K562 (cell line): Measurements from ENCODE around the gene CPOX. TPM values are rescaled to one million over a fixed set of nuclear protein-coding genes. Genes with fewer than 3 reads are reported as not detected.

ENCODE experiments used
- ATAC-seq: fragments of 200-7000 bp; cut with Tn5 transposase; 3 replicates; pipeline ENCODE4 v1.9.1; 2020; ENCODE audit warnings: moderate library complexity
- BruUV-seq: library from RNA; stranded (reverse); fragments of 400-500 nt; replicated peaks from 2 replicates; lab custom pipeline; 2021; lab: Mats Ljungman, UMichigan
- CTCF ChIA-PET: fragments of 300-600 bp; formaldehyde crosslinking; extraction: SDS; loops from one replicate; lab custom pipeline; 2021; ENCODE audit warnings: low intra/inter-chr PET ratio; lab: Yijun Ruan, JAX
- POLR2A ChIA-PET: fragments of 300-600, 350-650 bp; sonication (Branson Sonifier 250); formaldehyde crosslinking; extraction: SDS; loops from one replicate; lab custom pipeline; 2021; ENCODE audit warnings: antibody characterized with exemption, inconsistent platforms; lab: Yijun Ruan, JAX
- DNase-seq, 4 experiments: peaks; one replicate each; pipeline versions ENCODE4 v3.0.0 to v3.0.0-alpha.2; 2011 to 2018; ENCODE audit warnings: low spot score in 3 of 4, mixed read lengths in 3 of 4; ENCODE audit errors: extremely low read depth in 1 of 4
- FAIRE-seq: peaks from 2 replicates; lab custom pipeline; 2011; peaks lifted over from hg19 to GRCh38; lab: Jason Lieb, UNC
- H2AFZ ChIP-seq: 2 replicates; pipeline ENCODE4 v1.6.0; 2011; ENCODE audit warnings: low read depth, low read length, control low read depth, inconsistent platforms
- H3K27ac ChIP-seq: fragments of 200-600 bp; 3 replicates; pipeline ENCODE4 v1.8.0; 2011; ENCODE audit warnings: low read depth, mild to moderate bottlenecking, control low read depth, inconsistent platforms, low read length, moderate library complexity, mixed read lengths; ENCODE audit errors: extremely low read depth
- H3K27me3 ChIP-seq, 2 experiments: fragments of 300-600 bp in 1 of 2; 2 replicates in 1 of 2; 3 replicates in 1 of 2; pipeline versions ENCODE4 v1.6.0 to v1.8.0; 2011; ENCODE audit warnings: inconsistent platforms in 2 of 2, low read length in 2 of 2, mild to moderate bottlenecking in 1 of 2, mixed read lengths in 1 of 2, moderate library complexity in 1 of 2; ENCODE audit not compliant: control insufficient read depth in 2 of 2, insufficient read depth in 2 of 2
- H3K36me3 ChIP-seq: fragments of 300-600 bp; 3 replicates; pipeline ENCODE4 v1.8.0; 2011; ENCODE audit warnings: mild to moderate bottlenecking, low read length, inconsistent platforms; ENCODE audit not compliant: control insufficient read depth, insufficient read depth
- H3K4me1 ChIP-seq, 2 experiments: fragments of 200-600 bp in 1 of 2; replicated peaks in 1 of 2; 2 replicates in 1 of 2; 3 replicates in 1 of 2; pipeline versions ENCODE4 v1.5.1 to v1.8.0; 2011; ENCODE audit warnings: inconsistent platforms in 2 of 2, low read length in 2 of 2, mild to moderate bottlenecking in 1 of 2, mixed read lengths in 1 of 2, moderate library complexity in 1 of 2; ENCODE audit not compliant: control insufficient read depth in 2 of 2, insufficient read depth in 2 of 2
- H3K4me2 ChIP-seq: 2 replicates; pipeline ENCODE4 v1.6.1; 2011; ENCODE audit warnings: low read length, control low read depth, inconsistent platforms, mixed read lengths; ENCODE audit not compliant: insufficient read depth
- H3K4me3 ChIP-seq: fragments of 200-600 bp; sonication (generic), shearing (Covaris generic); 2 replicates; pipeline ENCODE4 v1.5.1; 2016; ENCODE audit warnings: control low read depth, inconsistent platforms
- H3K79me2 ChIP-seq: fragments of 200-600 bp; 3 replicates; pipeline ENCODE4 v1.8.0; 2011; ENCODE audit warnings: low read length, inconsistent platforms; ENCODE audit not compliant: control insufficient read depth, insufficient read depth
- H3K9ac ChIP-seq, 2 experiments: 2 replicates each; pipeline versions ENCODE4 v1.6.0 to v1.6.1; 2011; ENCODE audit warnings: low read depth in 2 of 2, low read length in 2 of 2, control low read depth in 1 of 2, inconsistent platforms in 1 of 2, mild to moderate bottlenecking in 1 of 2, mixed read lengths in 1 of 2; ENCODE audit not compliant: insufficient read depth in 1 of 2
- H3K9me1 ChIP-seq: one replicate; pipeline ENCODE4 v1.6.0; 2011; ENCODE audit warnings: inconsistent platforms, mild to moderate bottlenecking, low read length, moderate library complexity; ENCODE audit not compliant: control insufficient read depth, insufficient read depth
- H3K9me3 ChIP-seq: replicated peaks from 2 replicates; pipeline ENCODE4 v1.5.1; 2011; ENCODE audit warnings: low read depth, low read length, inconsistent platforms; ENCODE audit not compliant: control insufficient read depth, insufficient read depth
- H4K20me1 ChIP-seq: replicated peaks from 2 replicates; pipeline ENCODE4 v1.6.1; 2011; ENCODE audit warnings: low read length, inconsistent platforms, mixed read lengths; ENCODE audit not compliant: control insufficient read depth, insufficient read depth
- CTBP1 ChIP-seq: fragments of 450-650 bp; IDR thresholded peaks from 2 replicates; pipeline ENCODE4 v1.6.1; 2016; ENCODE audit warnings: borderline replicate concordance
- HDAC8 ChIP-seq: fragments of 450-650 bp; IDR thresholded peaks from 2 replicates; pipeline ENCODE4 v1.6.1; 2016; ENCODE audit warnings: mild to moderate bottlenecking, missing genetic modification characterization, moderate library complexity, missing compliant biosample characterization
- MTA3 ChIP-seq: fragments of 450-650 bp; formaldehyde crosslinking; IDR thresholded peaks from 2 replicates; pipeline ENCODE4 v1.6.1; 2017; ENCODE audit warnings: mild to moderate bottlenecking, borderline replicate concordance
- POLR2G ChIP-seq: fragments of 200-400 bp; formaldehyde crosslinking; IDR thresholded peaks from 2 replicates; pipeline ENCODE4 v1.6.1; 2017; ENCODE audit warnings: low read depth, mild to moderate bottlenecking, antibody characterized with exemption, low read length, moderate library complexity
- STAT5A ChIP-seq: IDR thresholded peaks from 2 replicates; pipeline ENCODE4 v1.6.1; 2012; ENCODE audit warnings: low read length, inconsistent platforms, borderline replicate concordance
- TAF15 ChIP-seq: fragments of 200-400 bp; formaldehyde crosslinking; IDR thresholded peaks from 2 replicates; pipeline ENCODE4 v1.6.1; 2017; ENCODE audit warnings: mild to moderate bottlenecking, low read depth, low read length, moderate library complexity
- YY1 ChIP-seq, 3 experiments: IDR thresholded peaks; 2 replicates each; pipeline ENCODE4 v1.6.1; 2011; ENCODE audit warnings: low read length in 2 of 3, mild to moderate bottlenecking in 2 of 3, moderate library complexity in 2 of 3, borderline replicate concordance in 1 of 3, control low read depth in 1 of 3, low read depth in 1 of 3; ENCODE audit not compliant: insufficient read depth in 3 of 3, insufficient replicate concordance in 2 of 3, control insufficient read depth in 1 of 3, insufficient read length in 1 of 3; ENCODE audit errors: extremely low read depth in 1 of 3
- ZKSCAN3 ChIP-seq: fragments of 250-450 bp; sonication (Bioruptor Pico); IDR thresholded peaks from 2 replicates; pipeline ENCODE4 v1.4.0; 2020
- ZNF764 ChIP-seq: fragments of 250-450 bp; sonication (Bioruptor Pico); IDR thresholded peaks from 2 replicates; pipeline ENCODE4 v1.4.0; 2020; ENCODE audit warnings: low read depth, mild to moderate bottlenecking, moderate library complexity
- WGBS: fragments of 100-300 bp; shearing (Covaris generic); methylation state at CpG from one replicate; pipeline ENCODE4 v1.1.6; 2016; ENCODE audit warnings: low coverage, mixed read lengths; ENCODE audit not compliant: insufficient coverage; ENCODE audit errors: missing lambda C conversion rate; 5-methylcytosine and 5-hydroxymethylcytosine counted together
- in situ Hi-C: fragments of 300-500 bp; cut with MboI; formaldehyde crosslinking; loops from 4 replicates; pipeline ENCODE4 v1.15.0; 2018; ENCODE audit warnings: inconsistent platforms, mixed read lengths
- intact Hi-C: fragments of 100-400 bp; cut with micrococcal nuclease; formaldehyde crosslinking; loops from 2 replicates; pipeline ENCODE4 v1.14.2; 2022
- polyA plus RNA-seq, 8 experiments: library from polyadenylated mRNA; depleted of rRNA in 4 of 8; stranded (reverse) in 5 of 8; unstranded in 3 of 8; fragments of >200 nt; fragmentation: Nextera tagmentation in 2 of 8; fragmentation: Illumina TruSeq in 1 of 8; extraction: Ambion mirVana in 2 of 8; extraction: Trizol in 1 of 8; gene quantifications; 2 replicates each; pipeline versions ENCODE4 v1.2.1 to v1.2.3, GENCODE V29; 2011 to 2014; ENCODE audit warnings: inconsistent platforms in 1 of 8, missing spikeins in 1 of 8
- total RNA-seq, 7 experiments: library from RNA; depleted of rRNA in 6 of 7; stranded (reverse); fragments of >200 nt in 6 of 7; fragmentation: Illumina TruSeq in 2 of 7; extraction: Trizol in 2 of 7; gene quantifications; 2 replicates each; pipeline versions ENCODE4 v1.2.1 to v1.2.3, GENCODE V29; 2011 to 2021; ENCODE audit warnings: low replicate concordance in 1 of 7

Gene CPOX
- total and polyA plus RNA-seq, 9 of the 15 experiments (the other 6 are each of a cell fraction or from before 2014, with no cell fraction given) = 14.6 to 82.1 (median 24.8) TPM

GRCh38 chr3:98556164-98557130, 37.0 kb downstream of the CPOX start:
- no peaks in the 10 kb centered on the region for H3K79me2 ChIP-seq
- H4K20me1 ChIP-seq = no peaks in the 10 kb centered on the region
- H3K9ac ChIP-seq = no peak overlapping the region
- H3K9me1 ChIP-seq = no peaks in the 10 kb centered on the region
- no peaks in the 10 kb centered on the region for H3K27me3 ChIP-seq
- H3K4me3 ChIP-seq = no peak overlapping the region
- ATAC-seq = no peak
- WGBS = 65% methylated on average over 7 of the region's 7 CpGs
- intact Hi-C loops (no loop called here), in situ Hi-C loops (no loop called here)
- POLR2A ChIA-PET = no interaction called here
- no peaks in the 10 kb centered on the region for H3K9me3 ChIP-seq
- no peak overlapping the region for H3K27ac ChIP-seq
- no peak overlapping the region for H3K4me2 ChIP-seq
- FAIRE-seq = no peak
- no peak for DNase-seq
- H3K4me1 ChIP-seq = peaks cover 0 to 31% of the 10 kb centered on the region in 2 experiments
- CTCF ChIA-PET = no interaction called here
- H3K36me3 ChIP-seq = no peaks in the 10 kb centered on the region; the same call in 2 of the 3 replicates
- 0 out of 2 replicates have a peak overlapping the region, but pooled peaks have one; percentile 50 for H2AFZ ChIP-seq
- TF ChIP-seq YY1 (IDR thresholded peaks at IDR 0.05; ENCODE audit: borderline replicate concordance in 1 of 3, control insufficient read depth in 1 of 3, extremely low read depth in 1 of 3, insufficient read depth in 3 of 3, insufficient read length in 1 of 3, insufficient replicate concordance in 2 of 3, low read depth in 1 of 3, low read length in 2 of 3) (peak in 1 of 3 experiments; percentile 44), STAT5A (no peak)
- no TSS peak for BruUV-seq

DNA sequence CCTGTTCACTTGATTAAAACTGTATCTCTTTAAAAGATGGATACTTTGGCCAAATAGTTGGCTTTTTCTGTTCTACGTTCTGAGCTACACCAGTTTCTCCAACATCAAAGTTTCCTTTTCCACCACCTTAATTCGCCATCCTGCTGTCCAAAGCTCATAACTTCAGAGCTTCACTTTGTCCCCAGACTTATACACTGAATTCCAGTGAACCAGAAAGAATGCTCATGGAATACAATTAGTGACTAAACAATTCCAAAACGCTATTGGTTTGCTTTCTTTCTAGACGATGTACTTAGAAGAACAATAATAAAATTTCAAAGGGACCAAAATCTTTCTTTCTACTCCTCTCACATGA, 38.4 kb downstream of the CPOX start:
- no TSS peak for BruUV-seq
- Histone ChIP-seq H3K4me1 (peaks cover 4 to 37% of the 10 kb centered on the region in 2 experiments), H3K36me3 (no peaks in the 10 kb centered on the region; the same call in 2 of the 3 replicates), H4K20me1 (no peaks in the 10 kb centered on the region), H2AFZ (no peak overlapping the region; the same call in 1 of the 2 replicates), H3K9ac (no peak overlapping the region), H3K9me1 (no peaks in the 10 kb centered on the region), H3K4me3 (no peak overlapping the region), H3K27ac (no peak overlapping the region), H3K27me3 (no peaks in the 10 kb centered on the region), H3K79me2 (no peaks in the 10 kb centered on the region), H3K4me2 (no peak overlapping the region), H3K9me3 (no peaks in the 10 kb centered on the region)
- intact Hi-C loops = no loop called here
- no peak for ATAC-seq
- DNase-seq = no peak
- in situ Hi-C loops = no loop called here
- ChIA-PET POLR2A (no interaction called here), CTCF (no interaction called here)
- 57% methylated on average over 3 of the region's 4 CpGs for WGBS
- no peak for FAIRE-seq
- TF ChIP-seq CTBP1 (no peak), MTA3 (no peak), TAF15 (no peak), HDAC8 (tag) (no peak), ZKSCAN3 (CRISPR knock-in tag) (no peak), ZNF764 (CRISPR knock-in tag) (no peak), POLR2G (no peak)
